Endodermal cell (in vitro differentiated cells): ENCODE measurements around the gene FSTL1. TPM values are rescaled to one million over a fixed set of nuclear protein-coding genes. Genes with fewer than 3 reads are reported as not detected.

Source experiments
- DNase-seq: peaks from one replicate; pipeline ENCODE4 v3.0.0-alpha.2; 2017
- H3K27ac ChIP-seq: 2 replicates; pipeline ENCODE4 v1.5.1; 2013; ENCODE audit warnings: mild to moderate bottlenecking, low read depth, low read length, moderate library complexity
- H3K27me3 ChIP-seq: 2 replicates; pipeline ENCODE4 v1.6.1; 2013; ENCODE audit warnings: mild to moderate bottlenecking, low read length, moderate library complexity; ENCODE audit not compliant: insufficient read depth, control insufficient read depth, poor library complexity, severe bottlenecking
- H3K36me3 ChIP-seq: 2 replicates; pipeline ENCODE4 v1.7.0; 2013; ENCODE audit warnings: mild to moderate bottlenecking, low read length, moderate library complexity; ENCODE audit not compliant: control insufficient read depth, insufficient read depth
- H3K4me1 ChIP-seq: one replicate; pipeline ENCODE4 v1.7.0; 2013; ENCODE audit warnings: low read length; ENCODE audit not compliant: control insufficient read depth, insufficient read depth
- H3K4me3 ChIP-seq: 2 replicates; pipeline ENCODE4 v1.5.1; 2013; ENCODE audit warnings: mild to moderate bottlenecking, low read length, moderate library complexity
- H3K9ac ChIP-seq: 2 replicates; pipeline ENCODE4 v1.6.1; 2013; ENCODE audit warnings: mild to moderate bottlenecking, low read length, moderate library complexity; ENCODE audit not compliant: poor library complexity, severe bottlenecking; ENCODE audit errors: extremely low read depth
- H3K9me3 ChIP-seq: 2 replicates; pipeline ENCODE4 v1.6.1; 2013; ENCODE audit warnings: mild to moderate bottlenecking, low read length, moderate library complexity; ENCODE audit not compliant: control insufficient read depth
- H3K27ac Mint-ChIP-seq: 2 replicates; pipeline ENCODE4 v1.8.0; 2020; ENCODE audit warnings: mixed read lengths
- H3K27me3 Mint-ChIP-seq: 2 replicates; pipeline ENCODE4 v1.8.0; 2021; ENCODE audit warnings: mild to moderate bottlenecking, mixed read lengths; ENCODE audit not compliant: insufficient read depth
- H3K36me3 Mint-ChIP-seq: 2 replicates; pipeline ENCODE4 v1.8.0; 2020; ENCODE audit warnings: low read depth, mixed read lengths
- H3K4me1 Mint-ChIP-seq: 2 replicates; pipeline ENCODE4 v1.8.0; 2020; ENCODE audit warnings: mixed read lengths
- H3K4me3 Mint-ChIP-seq: 2 replicates; pipeline ENCODE4 v1.8.0; 2020; ENCODE audit warnings: mild to moderate bottlenecking, moderate library complexity, mixed read lengths
- H3K9me3 Mint-ChIP-seq: 2 replicates; pipeline ENCODE4 v1.8.0; 2020; ENCODE audit warnings: mild to moderate bottlenecking, mixed read lengths
- WGBS, 2 experiments: methylation state at CpG; one replicate each; pipeline versions ENCODE4 v1.1.5 to v1.1.7; 2013; ENCODE audit warnings: missing lambda C conversion rate in 2 of 2, mixed read lengths in 1 of 2; ENCODE audit not compliant: insufficient coverage in 1 of 2, insufficient read length in 1 of 2; 5-methylcytosine and 5-hydroxymethylcytosine counted together
- total RNA-seq, 2 donors: library from RNA; stranded (reverse); fragmentation: NEBNext Ultra II Directional in 1 of 2; extraction: Animal tissue kit (Norgen Biotek cat#: 25700) in 1 of 2; gene quantifications; 2 replicates in 1 of 2; 3 replicates in 1 of 2; pipeline ENCODE4 v1.2.1, GENCODE V29; 2021
- TF ChIP-seq, protein P1 (sequence below): fragments of 200-600 bp; sonication (generic); conservative IDR thresholded peaks from 2 replicates; pipeline ENCODE4 v1.5.0; 2021; ENCODE audit warnings: antibody characterized with exemption, mild to moderate bottlenecking

Gene FSTL1
- total RNA-seq, 2 donors from 2014 or later = 309 to 379 TPM

DNA sequence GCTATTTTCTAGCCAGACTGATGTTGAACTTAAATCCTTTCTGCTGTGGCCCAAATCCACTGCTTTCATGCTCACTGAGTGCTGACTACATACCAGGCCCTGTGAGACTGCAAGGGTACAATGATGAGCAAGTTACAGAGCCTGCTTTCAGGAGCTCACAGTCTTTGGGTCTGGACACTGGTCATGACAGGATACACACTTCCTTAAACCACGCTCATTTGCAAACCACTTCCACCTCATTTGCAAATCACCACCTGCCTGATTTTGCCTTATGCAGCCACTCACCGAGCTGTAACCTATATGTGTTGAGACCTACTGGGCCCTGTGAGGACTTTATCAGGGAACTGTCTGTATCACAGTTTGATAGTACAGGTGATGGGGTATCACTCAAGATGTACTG, 51.4 kb downstream of the FSTL1 start:
- Histone ChIP-seq H3K9me3 (no peaks in the 10 kb centered on the region), H3K4me3 (no peak overlapping the region), H3K9ac (no peak overlapping the region), H3K4me1 (no peaks in the 10 kb centered on the region), H3K36me3 (peaks cover 90% of the 10 kb centered on the region), H3K27ac (no peak overlapping the region), H3K27me3 (no peaks in the 10 kb centered on the region)
- DNase-seq = no peak
- Mint-ChIP-seq H3K4me3 (no peak overlapping the region), H3K27ac (no peak overlapping the region), H3K27me3 (no peaks in the 10 kb centered on the region), H3K4me1 (no peaks in the 10 kb centered on the region), H3K9me3 (no peaks in the 10 kb centered on the region), H3K36me3 (peaks cover 86% of the 10 kb centered on the region)
- TF ChIP-seq, protein P1, sequence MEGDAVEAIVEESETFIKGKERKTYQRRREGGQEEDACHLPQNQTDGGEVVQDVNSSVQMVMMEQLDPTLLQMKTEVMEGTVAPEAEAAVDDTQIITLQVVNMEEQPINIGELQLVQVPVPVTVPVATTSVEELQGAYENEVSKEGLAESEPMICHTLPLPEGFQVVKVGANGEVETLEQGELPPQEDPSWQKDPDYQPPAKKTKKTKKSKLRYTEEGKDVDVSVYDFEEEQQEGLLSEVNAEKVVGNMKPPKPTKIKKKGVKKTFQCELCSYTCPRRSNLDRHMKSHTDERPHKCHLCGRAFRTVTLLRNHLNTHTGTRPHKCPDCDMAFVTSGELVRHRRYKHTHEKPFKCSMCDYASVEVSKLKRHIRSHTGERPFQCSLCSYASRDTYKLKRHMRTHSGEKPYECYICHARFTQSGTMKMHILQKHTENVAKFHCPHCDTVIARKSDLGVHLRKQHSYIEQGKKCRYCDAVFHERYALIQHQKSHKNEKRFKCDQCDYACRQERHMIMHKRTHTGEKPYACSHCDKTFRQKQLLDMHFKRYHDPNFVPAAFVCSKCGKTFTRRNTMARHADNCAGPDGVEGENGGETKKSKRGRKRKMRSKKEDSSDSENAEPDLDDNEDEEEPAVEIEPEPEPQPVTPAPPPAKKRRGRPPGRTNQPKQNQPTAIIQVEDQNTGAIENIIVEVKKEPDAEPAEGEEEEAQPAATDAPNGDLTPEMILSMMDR = no peak
- 91 to 100% methylated on average over 1 to 2 of the region's 2 CpGs for WGBS, 2 experiments

DNA sequence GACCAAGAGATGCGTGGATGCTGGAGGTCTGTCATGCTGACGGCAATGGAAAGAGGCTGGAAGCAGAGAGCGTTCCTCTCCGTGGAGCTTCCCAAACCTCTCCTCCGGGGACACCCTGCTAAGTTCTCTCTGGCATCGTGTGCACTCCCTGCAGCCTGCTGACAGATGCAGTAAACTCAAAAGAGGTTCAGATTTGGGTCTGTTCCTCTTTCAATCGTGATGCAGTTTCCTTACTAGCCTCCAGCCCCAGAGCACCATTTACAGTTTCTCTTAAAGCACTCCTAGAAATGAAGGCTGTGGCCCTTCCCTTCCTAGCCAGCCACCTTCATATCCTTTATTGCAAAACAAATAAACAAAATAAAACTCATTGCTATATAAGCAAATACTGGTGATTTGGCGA, 54.3 kb downstream of the FSTL1 start:
- no peaks in the 10 kb centered on the region for H3K9me3 Mint-ChIP-seq
- whole genome bisulfite sequencing, 2 experiments = 94 to 95% methylated on average over 8 of the region's 8 CpGs
- no peak for DNase-seq
- Histone ChIP-seq H3K9ac (no peak overlapping the region), H3K36me3 (peaks cover 68% of the 10 kb centered on the region), H3K9me3 (no peaks in the 10 kb centered on the region), H3K27me3 (no peaks in the 10 kb centered on the region), H3K4me1 (no peaks in the 10 kb centered on the region), H3K27ac (no peak overlapping the region), H3K4me3 (no peak overlapping the region)
- H3K4me1 Mint-ChIP-seq = no peaks in the 10 kb centered on the region
- no peak overlapping the region for H3K27ac Mint-ChIP-seq
- TF ChIP-seq, protein P1 = no peak
- H3K36me3 Mint-ChIP-seq = peaks cover 69% of the 10 kb centered on the region
- no peaks in the 10 kb centered on the region for H3K27me3 Mint-ChIP-seq
- H3K4me3 Mint-ChIP-seq = no peak overlapping the region

DNA sequence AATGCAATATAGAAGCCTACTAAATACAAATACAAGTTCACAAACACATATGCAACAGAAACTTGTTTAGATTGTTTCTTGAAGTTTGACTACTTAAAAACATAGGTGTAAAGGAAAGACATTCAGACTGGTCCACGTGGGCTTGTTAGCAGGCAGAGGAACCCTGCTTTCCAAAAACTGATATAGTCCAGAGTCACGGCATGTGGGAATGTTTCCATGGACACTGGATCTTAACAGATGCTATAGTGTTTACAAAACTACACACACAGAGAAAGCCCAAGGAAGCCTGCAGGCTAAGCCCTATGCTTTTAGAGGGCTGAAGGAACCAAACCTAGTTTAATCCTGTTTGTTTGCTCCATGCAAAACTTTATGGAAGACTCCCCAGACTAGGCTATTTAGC, 56.4 kb downstream of the FSTL1 start:
- peaks cover 48% of the 10 kb centered on the region for H3K36me3 ChIP-seq
- Mint-ChIP-seq H3K27ac (no peak overlapping the region), H3K27me3 (no peaks in the 10 kb centered on the region)

More for the DNA sequence above, 56.4 kb downstream of the FSTL1 start:
- TF ChIP-seq, protein P1 = no peak
- no peaks in the 10 kb centered on the region for H3K9me3 Mint-ChIP-seq
- Histone ChIP-seq H3K27ac (no peak overlapping the region), H3K4me3 (no peak overlapping the region), H3K27me3 (no peaks in the 10 kb centered on the region), H3K4me1 (no peaks in the 10 kb centered on the region), H3K9me3 (no peaks in the 10 kb centered on the region), H3K9ac (no peak overlapping the region)
- H3K4me3 Mint-ChIP-seq = no peak overlapping the region
- H3K36me3 Mint-ChIP-seq = peaks cover 48% of the 10 kb centered on the region
- no peaks in the 10 kb centered on the region for H3K4me1 Mint-ChIP-seq
- no peak for DNase-seq
- 92 to 100% methylated on average over 2 of the region's 2 CpGs for WGBS, 2 experiments
